HT1080 (cell line): ENCODE measurements around the gene TSPEAR. TPM values are rescaled to one million over a fixed set of nuclear protein-coding genes. Genes with fewer than 3 reads are reported as not detected.

ENCODE experiments used
- DNase-seq: peaks from one replicate; pipeline ENCODE4 v3.0.0-alpha.2; 2015; ENCODE audit warnings: low read depth
- total RNA-seq: library from RNA; depleted of rRNA; stranded (reverse); fragments of >200 nt; shearing (Covaris generic); gene quantifications from 2 replicates; pipeline ENCODE4 v1.2.3, GENCODE V29; 2014

The TSPEAR gene
- total RNA-seq, 1 experiment from 2014 or later: not detected

GRCh38 chr21:44723177-44724131 lies 12.1 kb upstream of the TSPEAR start:
- DNase-seq: no peak

- DNase-seq: no peak
Measured at GRCh38 chr21:44722731-44723130, 11.4 kb upstream of the TSPEAR start.

GRCh38 chr21:44720170-44720569 lies 8.8 kb upstream of the TSPEAR start:
- DNase-seq: no peak

- no peak for DNase-seq
Measured at GRCh38 chr21:44718571-44718970, 7.2 kb upstream of the TSPEAR start.

GRCh38 chr21:44718093-44718492 lies 6.7 kb upstream of the TSPEAR start:
- DNase-seq: no peak

GRCh38 chr21:44716984-44717383 lies 5.6 kb upstream of the TSPEAR start:
- no peak for DNase-seq

GRCh38 chr21:44714905-44715304 lies 3.5 kb upstream of the TSPEAR start:
- no peak for DNase-seq

GRCh38 chr21:44713846-44714245 lies 2.5 kb upstream of the TSPEAR start:
- no peak for DNase-seq

- DNase-seq: no peak
Measured at GRCh38 chr21:44713130-44713529, 1.8 kb upstream of the TSPEAR start.

- no peak for DNase-seq
Measured at GRCh38 chr21:44712203-44713028, 1.0 kb upstream of the TSPEAR start.

- DNase-seq: no peak
Measured at GRCh38 chr21:44710756-44711326, 531 bp downstream of the TSPEAR start.

GRCh38 chr21:44710294-44710665 lies 1.1 kb downstream of the TSPEAR start:
- no peak for DNase-seq

GRCh38 chr21:44709426-44710293 lies 1.7 kb downstream of the TSPEAR start:
- no peak for DNase-seq

GRCh38 chr21:44708866-44709425 lies 2.4 kb downstream of the TSPEAR start:
- DNase-seq: no peak

- no peak for DNase-seq
Measured at GRCh38 chr21:44708213-44708865, 3.0 kb downstream of the TSPEAR start.

GRCh38 chr21:44706706-44707581 lies 4.4 kb downstream of the TSPEAR start:
- no peak for DNase-seq

- no peak for DNase-seq
Measured at GRCh38 chr21:44706026-44706705, 5.2 kb downstream of the TSPEAR start.

- DNase-seq: no peak
Measured at GRCh38 chr21:44704636-44705001, 6.8 kb downstream of the TSPEAR start.
